GM04504 (cell line): Measurements from ENCODE around the gene NELL1.

ENCODE experiments used
- DNase-seq: peaks from one replicate; pipeline ENCODE4 v3.0.0-alpha.2; 2012; ENCODE audit warnings: low read depth

The NELL1 gene

GRCh38 chr11:21489416-21490115 is 820.2 kb downstream of the NELL1 start:
- DNase-seq = no peak

- no peak for DNase-seq
These were observed 823.5 kb downstream of the NELL1 start for GRCh38 chr11:21492931-21493330.

- no peak for DNase-seq
These were observed 825.6 kb downstream of the NELL1 start for GRCh38 chr11:21494946-21495345.

GRCh38 chr11:21495879-21496278 is 826.5 kb downstream of the NELL1 start:
- no peak for DNase-seq

- DNase-seq = no peak
These were observed 831.9 kb downstream of the NELL1 start for GRCh38 chr11:21501245-21501644.

- DNase-seq = no peak
These were observed 835.7 kb downstream of the NELL1 start for GRCh38 chr11:21505070-21505469.

- no peak for DNase-seq
These were observed 842.6 kb downstream of the NELL1 start for GRCh38 chr11:21511835-21512440.

GRCh38 chr11:21514316-21514715 is 844.9 kb downstream of the NELL1 start:
- DNase-seq = no peak

GRCh38 chr11:21520244-21520643 is 850.9 kb downstream of the NELL1 start:
- no peak for DNase-seq

- no peak for DNase-seq
These were observed 859.8 kb downstream of the NELL1 start for GRCh38 chr11:21529187-21529586.

- no peak for DNase-seq
These were observed 864.9 kb downstream of the NELL1 start for GRCh38 chr11:21534288-21534687.

- no peak for DNase-seq
These were observed 868.6 kb downstream of the NELL1 start for GRCh38 chr11:21537980-21538379.

GRCh38 chr11:21541187-21541751 is 871.9 kb downstream of the NELL1 start:
- DNase-seq = no peak

GRCh38 chr11:21543901-21544300 is 874.5 kb downstream of the NELL1 start:
- no peak for DNase-seq

GRCh38 chr11:21545699-21546098 is 876.3 kb downstream of the NELL1 start:
- no peak for DNase-seq

GRCh38 chr11:21546703-21547102 is 877.3 kb downstream of the NELL1 start:
- DNase-seq = no peak

- DNase-seq = no peak
These were observed 883.5 kb downstream of the NELL1 start for GRCh38 chr11:21552911-21553310.

- no peak for DNase-seq
These were observed 884.4 kb downstream of the NELL1 start for GRCh38 chr11:21553795-21554194.

GRCh38 chr11:21554284-21554683 is 884.9 kb downstream of the NELL1 start:
- DNase-seq = no peak

GRCh38 chr11:21556926-21557325 is 887.5 kb downstream of the NELL1 start:
- no peak for DNase-seq

- no peak for DNase-seq
These were observed 891.1 kb downstream of the NELL1 start for GRCh38 chr11:21560466-21560975.

- DNase-seq = no peak
These were observed 892.2 kb downstream of the NELL1 start for GRCh38 chr11:21561581-21561980.

- no peak for DNase-seq
These were observed 894.7 kb downstream of the NELL1 start for GRCh38 chr11:21564095-21564494.
